Measurements from ENCODE around the gene RBKS.
"Not testable (repeated sequence)": the region's sequence is repeated elsewhere in the genome, so short reads cannot be mapped to it uniquely, and the experiment has no call there.

The RBKS gene

GRCh38 chr2:27756091-27756490 is 134.1 kb downstream of the RBKS start:
- DNase-seq: no peak

GRCh38 chr2:27754831-27755230 is 135.4 kb downstream of the RBKS start:
- DNase-seq: no peak

- peak; percentile 77 for DNase-seq
These were observed 136.0 kb downstream of the RBKS start for GRCh38 chr2:27754138-27754588.

- DNase-seq: peak; percentile 37
These were observed 137.5 kb downstream of the RBKS start for GRCh38 chr2:27752551-27753237.

GRCh38 chr2:27751377-27751776 is 138.8 kb downstream of the RBKS start:
- no peak for DNase-seq

GRCh38 chr2:27748803-27749554 is 141.2 kb downstream of the RBKS start:
- DNase-seq: not testable (repeated sequence)

GRCh38 chr2:27747827-27748352 is 142.3 kb downstream of the RBKS start:
- DNase-seq: no peak

GRCh38 chr2:27746325-27746724 is 143.9 kb downstream of the RBKS start:
- no peak for DNase-seq

- DNase-seq: not testable (repeated sequence)
These were observed 144.7 kb downstream of the RBKS start for GRCh38 chr2:27745494-27745893.

- DNase-seq: no peak
These were observed 147.6 kb downstream of the RBKS start for GRCh38 chr2:27742571-27742970.

- no peak for DNase-seq
These were observed 148.5 kb downstream of the RBKS start for GRCh38 chr2:27741673-27742072.

GRCh38 chr2:27739058-27739373 is 151.2 kb downstream of the RBKS start:
- DNase-seq: no peak

- DNase-seq: no peak
These were observed 151.7 kb downstream of the RBKS start for GRCh38 chr2:27738349-27739057.

GRCh38 chr2:27737676-27738348 is 152.4 kb downstream of the RBKS start:
- DNase-seq: peak; percentile 38

GRCh38 chr2:27736890-27737204 is 153.3 kb downstream of the RBKS start:
- DNase-seq: no peak

GRCh38 chr2:27736031-27736889 is 153.9 kb downstream of the RBKS start:
- no peak for DNase-seq

GRCh38 chr2:27735263-27735904 is 154.8 kb downstream of the RBKS start:
- DNase-seq: peak; percentile 59

GRCh38 chr2:27734305-27734704 is 155.9 kb downstream of the RBKS start:
- no peak for DNase-seq
